HFFc6 (cell line): ENCODE data around the gene MYD88. TPM values are rescaled to one million over a fixed set of nuclear protein-coding genes. Genes with fewer than 3 reads are reported as not detected.

Experiments
- DNase-seq: peaks from one replicate; pipeline ENCODE4 v3.0.0-alpha.2; 2018
- H3K27ac Mint-ChIP-seq: 2 replicates; pipeline ENCODE4 v1.8.0; 2020; ENCODE audit warnings: mild to moderate bottlenecking, mixed read lengths
- H3K27me3 Mint-ChIP-seq: 2 replicates; pipeline ENCODE4 v1.8.0; 2021; ENCODE audit warnings: mild to moderate bottlenecking, moderate library complexity, mixed read lengths; ENCODE audit not compliant: insufficient read depth
- H3K36me3 Mint-ChIP-seq: 2 replicates; pipeline ENCODE4 v1.8.0; 2021; ENCODE audit warnings: low read depth, mixed read lengths
- H3K4me1 Mint-ChIP-seq: 2 replicates; pipeline ENCODE4 v1.8.0; 2020; ENCODE audit warnings: low read depth, mixed read lengths
- H3K4me3 Mint-ChIP-seq: 2 replicates; pipeline ENCODE4 v1.8.0; 2020; ENCODE audit warnings: mild to moderate bottlenecking, moderate library complexity, mixed read lengths
- H3K9me3 Mint-ChIP-seq: 2 replicates; pipeline ENCODE4 v1.8.0; 2020; ENCODE audit warnings: mild to moderate bottlenecking, mixed read lengths
- CTCF ChIP-seq: fragments of 200-600 bp; sonication (generic); IDR thresholded peaks from 2 replicates; pipeline ENCODE4 v1.5.0; 2021; ENCODE audit warnings: antibody characterized with exemption, mild to moderate bottlenecking
- total RNA-seq, 6 experiments: library from RNA; stranded (reverse); fragmentation: NEBNext Ultra II Directional; extraction: Animal tissue kit (Norgen Biotek cat#: 25700); gene quantifications; 2 replicates in 1 of 6; 3 replicates in 5 of 6; pipeline ENCODE4 v1.2.3, GENCODE V29; 2021

MYD88 gene
- total RNA-seq, 6 experiments from 2014 or later = 25.1 to 31.9 (median 28.4) TPM

- Mint-ChIP-seq H3K4me1 (peaks cover 23% of the 10 kb centered on the region), H3K4me3 (no peak overlapping the region), H3K27me3 (peaks cover 7% of the 10 kb centered on the region), H3K27ac (no peak overlapping the region), H3K36me3 (peaks cover 14% of the 10 kb centered on the region), H3K9me3 (peaks cover 7% of the 10 kb centered on the region)
- DNase-seq = no peak
- TF ChIP-seq CTCF = no peak
Observed at GRCh38 chr3:38141173-38141951, 2.9 kb downstream of the MYD88 start.

- no peak overlapping the region for H3K4me3 Mint-ChIP-seq
- H3K36me3 Mint-ChIP-seq = peaks cover 20% of the 10 kb centered on the region
- no peak for TF ChIP-seq CTCF
- H3K27ac Mint-ChIP-seq = no peak overlapping the region
- H3K4me1 Mint-ChIP-seq = peaks cover 22% of the 10 kb centered on the region
- peaks cover 7% of the 10 kb centered on the region for H3K27me3 Mint-ChIP-seq
- no peak for DNase-seq
- peaks cover 13% of the 10 kb centered on the region for H3K9me3 Mint-ChIP-seq
Observed at GRCh38 chr3:38141952-38142273, 3.5 kb downstream of the MYD88 start.

GRCh38 chr3:38142959-38143358 lies 4.5 kb downstream of the MYD88 start:
- no peak for DNase-seq
- peaks cover 20% of the 10 kb centered on the region for H3K36me3 Mint-ChIP-seq
- no peak overlapping the region for H3K4me3 Mint-ChIP-seq
- H3K27me3 Mint-ChIP-seq = peaks cover 7% of the 10 kb centered on the region
- H3K27ac Mint-ChIP-seq = no peak overlapping the region
- peaks cover 21% of the 10 kb centered on the region for H3K9me3 Mint-ChIP-seq
- peaks cover 15% of the 10 kb centered on the region for H3K4me1 Mint-ChIP-seq
- no peak for TF ChIP-seq CTCF

- no peak overlapping the region for H3K27ac Mint-ChIP-seq
- peaks cover 10% of the 10 kb centered on the region for H3K4me1 Mint-ChIP-seq
- H3K36me3 Mint-ChIP-seq = peaks cover 20% of the 10 kb centered on the region
- peaks cover 7% of the 10 kb centered on the region; the same call in 1 of the 2 replicates for H3K27me3 Mint-ChIP-seq
- peaks cover 21% of the 10 kb centered on the region for H3K9me3 Mint-ChIP-seq
- no peak for DNase-seq
- no peak for TF ChIP-seq CTCF
- no peak overlapping the region for H3K4me3 Mint-ChIP-seq
Observed at GRCh38 chr3:38143511-38143910, 5.0 kb downstream of the MYD88 start.

GRCh38 chr3:38146504-38146903 lies 8.0 kb downstream of the MYD88 start:
- Mint-ChIP-seq H3K4me3 (no peak overlapping the region), H3K27ac (no peak overlapping the region)

More at GRCh38 chr3:38146504-38146903, 8.0 kb downstream of the MYD88 start:
- peaks cover 9% of the 10 kb centered on the region for H3K4me1 Mint-ChIP-seq
- peaks cover 12% of the 10 kb centered on the region for H3K36me3 Mint-ChIP-seq
- no peak for TF ChIP-seq CTCF
- DNase-seq = no peak
- H3K27me3 Mint-ChIP-seq = peaks cover 7% of the 10 kb centered on the region; the same call in 1 of the 2 replicates
- H3K9me3 Mint-ChIP-seq = peaks cover 21% of the 10 kb centered on the region
